ENCODE data around the gene ULBP2.

Gene ULBP2

DNA sequence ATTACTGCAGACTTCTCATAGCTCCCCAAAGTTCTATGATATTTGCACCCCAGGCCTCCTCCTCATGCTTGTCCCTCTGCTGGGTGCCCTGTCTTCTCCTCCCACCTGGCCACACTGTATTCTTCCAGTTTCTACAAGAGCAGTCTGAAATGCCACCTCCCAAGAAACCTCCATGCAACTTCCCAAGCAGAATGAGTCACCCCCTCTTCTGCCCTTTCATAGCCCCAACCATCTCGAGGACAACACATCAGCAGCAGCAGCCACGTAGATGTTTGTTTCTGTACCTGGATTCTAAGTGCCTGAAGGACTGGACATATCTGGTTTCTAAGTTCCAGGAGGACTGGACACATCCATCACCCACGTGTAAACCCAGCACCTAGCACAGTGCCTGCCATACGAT is 6.6 kb upstream of the ULBP2 start:
- H3K27ac ChIP-seq: no peak overlapping the region
- no peak for TF ChIP-seq ZFX (IDR thresholded peaks at IDR 0.05)
- TF ChIP-seq, protein P1, sequence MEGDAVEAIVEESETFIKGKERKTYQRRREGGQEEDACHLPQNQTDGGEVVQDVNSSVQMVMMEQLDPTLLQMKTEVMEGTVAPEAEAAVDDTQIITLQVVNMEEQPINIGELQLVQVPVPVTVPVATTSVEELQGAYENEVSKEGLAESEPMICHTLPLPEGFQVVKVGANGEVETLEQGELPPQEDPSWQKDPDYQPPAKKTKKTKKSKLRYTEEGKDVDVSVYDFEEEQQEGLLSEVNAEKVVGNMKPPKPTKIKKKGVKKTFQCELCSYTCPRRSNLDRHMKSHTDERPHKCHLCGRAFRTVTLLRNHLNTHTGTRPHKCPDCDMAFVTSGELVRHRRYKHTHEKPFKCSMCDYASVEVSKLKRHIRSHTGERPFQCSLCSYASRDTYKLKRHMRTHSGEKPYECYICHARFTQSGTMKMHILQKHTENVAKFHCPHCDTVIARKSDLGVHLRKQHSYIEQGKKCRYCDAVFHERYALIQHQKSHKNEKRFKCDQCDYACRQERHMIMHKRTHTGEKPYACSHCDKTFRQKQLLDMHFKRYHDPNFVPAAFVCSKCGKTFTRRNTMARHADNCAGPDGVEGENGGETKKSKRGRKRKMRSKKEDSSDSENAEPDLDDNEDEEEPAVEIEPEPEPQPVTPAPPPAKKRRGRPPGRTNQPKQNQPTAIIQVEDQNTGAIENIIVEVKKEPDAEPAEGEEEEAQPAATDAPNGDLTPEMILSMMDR (conservative IDR thresholded peaks at IDR 0.05): no peak

DNA sequence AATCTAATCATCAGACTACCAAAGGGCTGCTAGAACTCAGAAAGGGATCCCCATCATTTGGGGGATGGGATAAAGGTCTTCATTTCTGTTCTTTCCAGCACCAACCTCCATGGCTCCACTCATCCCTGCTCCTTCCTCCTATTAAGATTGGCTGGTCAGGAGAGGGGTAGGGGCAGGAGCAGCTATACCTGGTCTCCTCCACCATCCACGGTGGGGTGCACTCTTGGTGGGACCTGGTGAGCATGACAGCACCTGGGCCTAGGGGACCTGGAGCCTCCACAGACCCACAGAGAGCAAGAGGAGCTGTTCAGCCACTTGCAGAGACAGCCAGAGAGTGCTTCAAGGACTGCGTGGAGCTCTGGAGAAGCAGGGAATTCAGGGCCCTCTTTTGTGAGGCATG is 6.1 kb upstream of the ULBP2 start:
- TF ChIP-seq ZFX (IDR thresholded peaks at IDR 0.05): no peak
- TF ChIP-seq, protein P1 (conservative IDR thresholded peaks at IDR 0.05): no peak
- no peak overlapping the region for H3K27ac ChIP-seq

GRCh38 chr6:149936743-149937142 is 5.1 kb upstream of the ULBP2 start:
- TF ChIP-seq, protein P1 (conservative IDR thresholded peaks at IDR 0.05): no peak
- no peak for TF ChIP-seq ZFX (IDR thresholded peaks at IDR 0.05)

GRCh38 chr6:149938013-149938570 is 3.7 kb upstream of the ULBP2 start:
- TF ChIP-seq, protein P1 (conservative IDR thresholded peaks at IDR 0.05): peak; percentile 24
- peak overlapping the region; percentile 14; the same call in 1 of the 2 replicates for H3K27ac ChIP-seq

More at GRCh38 chr6:149936743-149937142, 5.1 kb upstream of the ULBP2 start:
- no peak overlapping the region for H3K27ac ChIP-seq

GRCh38 chr6:149938571-149939355 is 3.1 kb upstream of the ULBP2 start:
- H3K27ac ChIP-seq: peak overlapping the region; percentile 14; the same call in 1 of the 2 replicates

DNA sequence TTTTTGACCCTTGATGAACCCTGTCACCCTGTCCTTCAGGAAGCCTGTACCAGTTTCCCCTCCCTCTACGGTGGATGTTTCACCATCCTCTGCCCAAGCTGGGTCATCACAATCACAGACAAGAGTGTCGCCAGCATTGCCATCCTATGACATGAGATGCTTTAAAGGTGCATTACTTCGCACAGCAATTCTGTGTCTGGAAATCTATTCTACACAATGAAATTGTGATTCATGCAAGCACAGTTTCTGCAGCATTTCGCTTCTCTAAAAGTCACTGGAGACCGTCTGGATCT is 2.5 kb upstream of the ULBP2 start:
- TF ChIP-seq ZFX (IDR thresholded peaks at IDR 0.05): no peak
- TF ChIP-seq, protein P1 (conservative IDR thresholded peaks at IDR 0.05): no peak
- H3K27ac ChIP-seq: no peak overlapping the region

More at GRCh38 chr6:149938571-149939355, 3.1 kb upstream of the ULBP2 start:
- TF ChIP-seq, protein P1 (conservative IDR thresholded peaks at IDR 0.05): no peak
- TF ChIP-seq ZFX (IDR thresholded peaks at IDR 0.05): no peak

GRCh38 chr6:149939909-149940671 is 1.7 kb upstream of the ULBP2 start:
- H3K27ac ChIP-seq: no peak overlapping the region
- TF ChIP-seq, protein P1 (conservative IDR thresholded peaks at IDR 0.05): no peak
- no peak for TF ChIP-seq ZFX (IDR thresholded peaks at IDR 0.05)

Measured in C4-2B (cell line).